Muscle of leg (tissue), 11 donors: Measurements from ENCODE around the gene XRCC5. TPM values are rescaled to one million over a fixed set of nuclear protein-coding genes. Genes with fewer than 3 reads are reported as not detected.

Experiments
- DNase-seq: peaks from one replicate; pipeline ENCODE4 v3.0.0; 2013
- H3K27ac ChIP-seq: one replicate; pipeline ENCODE4 v1.5.1; 2013; ENCODE audit warnings: mild to moderate bottlenecking, low read length, control low read depth
- H3K27me3 ChIP-seq: one replicate; pipeline ENCODE4 v1.6.1; 2013; ENCODE audit warnings: low read length; ENCODE audit not compliant: control insufficient read depth, insufficient read depth
- H3K36me3 ChIP-seq: one replicate; pipeline ENCODE4 v1.6.1; 2013; ENCODE audit warnings: low read length; ENCODE audit not compliant: control insufficient read depth, insufficient read depth
- H3K4me1 ChIP-seq: one replicate; pipeline ENCODE4 v1.6.1; 2013; ENCODE audit warnings: low read length; ENCODE audit not compliant: control insufficient read depth, insufficient read depth
- H3K4me3 ChIP-seq: one replicate; pipeline ENCODE4 v1.5.1; 2013; ENCODE audit warnings: low read length, control low read depth
- H3K9me3 ChIP-seq: replicated peaks from 2 replicates; pipeline ENCODE4 v1.6.1; 2013; ENCODE audit warnings: low read depth, low read length; ENCODE audit not compliant: control insufficient read depth
- WGBS: methylation state at CpG from one replicate; pipeline ENCODE4 v1.1.5; 2013; ENCODE audit warnings: missing lambda C conversion rate; ENCODE audit not compliant: insufficient coverage; 5-methylcytosine and 5-hydroxymethylcytosine counted together
- polyA plus RNA-seq, 8 donors: library from polyadenylated mRNA; unstranded; fragments of 120-200 nt; gene quantifications; one replicate each; pipeline versions ENCODE4 v1.2.1 to v1.2.3, GENCODE V29; 2013; ENCODE audit warnings: inconsistent platforms in 1 of 8, low replicate concordance in 1 of 8; ENCODE audit not compliant: insufficient read length in 8 of 8, insufficient read depth in 1 of 8
- total RNA-seq: library from RNA; stranded (reverse); fragments of 120-200 nt; gene quantifications from one replicate; pipeline ENCODE4 v1.2.4, GENCODE V29; 2013

Gene XRCC5
- total and polyA plus RNA-seq, 9 donors, result 139 to 188 (median 158) TPM

GRCh38 chr2:216163518-216163917 is 54.4 kb downstream of the XRCC5 start:
- Histone ChIP-seq H3K9me3 (no peaks in the 10 kb centered on the region), H3K27ac (no peak overlapping the region), H3K36me3 (peaks cover 61% of the 10 kb centered on the region), H3K27me3 (no peaks in the 10 kb centered on the region), H3K4me1 (no peaks in the 10 kb centered on the region), H3K4me3 (no peak overlapping the region)
- WGBS, result 90% methylated on average over 3 of the region's 4 CpGs
- peak; percentile 25 for DNase-seq

GRCh38 chr2:216164087-216164486 is 54.9 kb downstream of the XRCC5 start:
- Histone ChIP-seq H3K4me1 (no peaks in the 10 kb centered on the region), H3K27ac (no peak overlapping the region), H3K27me3 (no peaks in the 10 kb centered on the region), H3K36me3 (peaks cover 64% of the 10 kb centered on the region), H3K9me3 (no peaks in the 10 kb centered on the region), H3K4me3 (no peak overlapping the region)
- 83% methylated on average over 3 of the region's 5 CpGs for WGBS
- no peak for DNase-seq

GRCh38 chr2:216164576-216164975 is 55.4 kb downstream of the XRCC5 start:
- Histone ChIP-seq H3K9me3 (no peaks in the 10 kb centered on the region), H3K27ac (no peak overlapping the region), H3K36me3 (peaks cover 69% of the 10 kb centered on the region), H3K27me3 (no peaks in the 10 kb centered on the region), H3K4me1 (no peaks in the 10 kb centered on the region), H3K4me3 (no peak overlapping the region)
- no peak for DNase-seq
- 100% methylated on average over 1 of the region's 4 CpGs for WGBS

GRCh38 chr2:216165711-216166110 is 56.6 kb downstream of the XRCC5 start:
- Histone ChIP-seq H3K4me1 (no peaks in the 10 kb centered on the region), H3K27ac (no peak overlapping the region), H3K9me3 (no peaks in the 10 kb centered on the region), H3K4me3 (no peak overlapping the region), H3K27me3 (no peaks in the 10 kb centered on the region), H3K36me3 (peaks cover 68% of the 10 kb centered on the region)
- no CpG with 5 or more reads among the region's 4 CpGs for WGBS
- DNase-seq, result peak; percentile 17

- Histone ChIP-seq H3K27me3 (no peaks in the 10 kb centered on the region), H3K4me3 (no peak overlapping the region), H3K36me3 (peaks cover 52% of the 10 kb centered on the region), H3K4me1 (no peaks in the 10 kb centered on the region), H3K27ac (no peak overlapping the region), H3K9me3 (no peaks in the 10 kb centered on the region)
- no CpG with 5 or more reads among the region's 3 CpGs for WGBS
- no peak for DNase-seq
Observed at GRCh38 chr2:216169087-216169486, 59.9 kb downstream of the XRCC5 start.

- Histone ChIP-seq H3K9me3 (no peaks in the 10 kb centered on the region), H3K4me3 (no peak overlapping the region), H3K27ac (no peak overlapping the region), H3K27me3 (no peaks in the 10 kb centered on the region), H3K4me1 (no peaks in the 10 kb centered on the region), H3K36me3 (peaks cover 51% of the 10 kb centered on the region)
- DNase-seq, result no peak
- WGBS, result 60% methylated on average over 1 of the region's 4 CpGs
Observed at GRCh38 chr2:216170076-216170763, 61.1 kb downstream of the XRCC5 start.

- Histone ChIP-seq H3K4me1 (no peaks in the 10 kb centered on the region), H3K27me3 (no peaks in the 10 kb centered on the region), H3K27ac (no peak overlapping the region), H3K9me3 (no peaks in the 10 kb centered on the region), H3K36me3 (peaks cover 51% of the 10 kb centered on the region), H3K4me3 (no peak overlapping the region)
- 88% methylated on average over 3 of the region's 3 CpGs for WGBS
- peak; percentile 53 for DNase-seq
Observed at GRCh38 chr2:216171011-216171410, 61.9 kb downstream of the XRCC5 start.

GRCh38 chr2:216172493-216172892 is 63.3 kb downstream of the XRCC5 start:
- DNase-seq, result no peak
- no peaks in the 10 kb centered on the region for H3K4me1 ChIP-seq
- WGBS, result 100% methylated on average over 5 of the region's 7 CpGs
- no peaks in the 10 kb centered on the region for H3K27me3 ChIP-seq
- H3K9me3 ChIP-seq, result no peaks in the 10 kb centered on the region
- H3K27ac ChIP-seq, result no peak overlapping the region
- no peak overlapping the region for H3K4me3 ChIP-seq
- peaks cover 45% of the 10 kb centered on the region for H3K36me3 ChIP-seq

GRCh38 chr2:216179015-216179414 is 69.9 kb downstream of the XRCC5 start:
- no peaks in the 10 kb centered on the region for H3K4me1 ChIP-seq
- WGBS, result no CpG with 5 or more reads among the region's 1 CpG
- peaks cover 33% of the 10 kb centered on the region for H3K36me3 ChIP-seq

GRCh38 chr2:216181351-216181750 is 72.2 kb downstream of the XRCC5 start:
- Histone ChIP-seq H3K27me3 (no peaks in the 10 kb centered on the region), H3K4me3 (no peak overlapping the region), H3K4me1 (no peaks in the 10 kb centered on the region), H3K9me3 (no peaks in the 10 kb centered on the region), H3K36me3 (peaks cover 18% of the 10 kb centered on the region), H3K27ac (no peak overlapping the region)
- 90% methylated on average over 1 of the region's 6 CpGs for WGBS
- no peak for DNase-seq

More at GRCh38 chr2:216179015-216179414, 69.9 kb downstream of the XRCC5 start:
- Histone ChIP-seq H3K27ac (no peak overlapping the region), H3K9me3 (no peaks in the 10 kb centered on the region), H3K4me3 (no peak overlapping the region), H3K27me3 (no peaks in the 10 kb centered on the region)
- DNase-seq, result no peak
